Astrocyte (in vitro differentiated cells and primary cell): ENCODE measurements around the gene SPAG9. TPM values are rescaled to one million over a fixed set of nuclear protein-coding genes. Genes with fewer than 3 reads are reported as not detected.
A peak's percentile ranks its signal among the peaks of the same experiment; 100 is the strongest.

ENCODE experiments used
- DNase-seq: peaks from one replicate; pipeline ENCODE4 v3.0.0-alpha.2; 2010; ENCODE audit warnings: low read depth
- FAIRE-seq: peaks from 2 replicates; lab custom pipeline; 2011; peaks lifted over from hg19 to GRCh38; lab: Jason Lieb, UNC
- H2AFZ ChIP-seq: 2 replicates; pipeline ENCODE4 v1.6.0; 2012; ENCODE audit warnings: low read depth, low read length, inconsistent platforms
- H3K27ac ChIP-seq: 2 replicates; pipeline ENCODE4 v1.5.1; 2011; ENCODE audit warnings: low read depth, low read length, inconsistent platforms
- H3K27me3 ChIP-seq: 2 replicates; pipeline ENCODE4 v1.6.0; 2011; ENCODE audit warnings: low read length, inconsistent platforms; ENCODE audit not compliant: insufficient read depth
- H3K36me3 ChIP-seq: 2 replicates; pipeline ENCODE4 v1.5.1; 2011; ENCODE audit warnings: low read length, inconsistent platforms; ENCODE audit not compliant: insufficient read depth
- H3K4me1 ChIP-seq: 2 replicates; pipeline ENCODE4 v1.5.1; 2011; ENCODE audit warnings: low read length, inconsistent platforms; ENCODE audit not compliant: insufficient read depth
- H3K4me2 ChIP-seq: 2 replicates; pipeline ENCODE4 v1.6.0; 2012; ENCODE audit warnings: low read length, inconsistent platforms
- H3K4me3 ChIP-seq: 2 replicates; pipeline ENCODE4 v1.5.1; 2011; ENCODE audit warnings: low read depth, mild to moderate bottlenecking, low read length, inconsistent platforms; ENCODE audit not compliant: insufficient read depth
- H3K79me2 ChIP-seq: 2 replicates; pipeline ENCODE4 v1.6.0; 2012; ENCODE audit warnings: mild to moderate bottlenecking, low read length, inconsistent platforms; ENCODE audit not compliant: insufficient read depth
- H3K9ac ChIP-seq: 2 replicates; pipeline ENCODE4 v1.6.0; 2012; ENCODE audit warnings: mild to moderate bottlenecking, low read length, inconsistent platforms
- H3K9me3 ChIP-seq: 2 replicates; pipeline ENCODE4 v1.5.1; 2012; ENCODE audit warnings: low read depth, mild to moderate bottlenecking, low read length, inconsistent platforms; ENCODE audit not compliant: insufficient read depth
- H4K20me1 ChIP-seq: 2 replicates; pipeline ENCODE4 v1.6.0; 2012; ENCODE audit warnings: low read length, inconsistent platforms; ENCODE audit not compliant: insufficient read depth
- H3K27ac Mint-ChIP-seq: one replicate; pipeline ENCODE4 v1.8.0; 2021; ENCODE audit warnings: mild to moderate bottlenecking, mixed read lengths; ENCODE audit not compliant: unreplicated experiment
- H3K27me3 Mint-ChIP-seq: one replicate; pipeline ENCODE4 v1.8.0; 2021; ENCODE audit warnings: low read depth, mixed read lengths; ENCODE audit not compliant: unreplicated experiment
- H3K36me3 Mint-ChIP-seq: one replicate; pipeline ENCODE4 v1.8.0; 2021; ENCODE audit warnings: low read depth, mixed read lengths; ENCODE audit not compliant: unreplicated experiment
- H3K4me1 Mint-ChIP-seq: one replicate; pipeline ENCODE4 v1.8.0; 2021; ENCODE audit warnings: low read depth, mixed read lengths; ENCODE audit not compliant: unreplicated experiment
- H3K4me3 Mint-ChIP-seq: one replicate; pipeline ENCODE4 v1.8.0; 2021; ENCODE audit warnings: mild to moderate bottlenecking, moderate library complexity, mixed read lengths; ENCODE audit not compliant: unreplicated experiment
- H3K9me3 Mint-ChIP-seq: one replicate; pipeline ENCODE4 v1.8.0; 2021; ENCODE audit warnings: mild to moderate bottlenecking, mixed read lengths; ENCODE audit not compliant: unreplicated experiment
- CTCF ChIP-seq: IDR thresholded peaks from 2 replicates; pipeline ENCODE4 v1.5.1; 2011; ENCODE audit warnings: low read depth, mild to moderate bottlenecking, inconsistent platforms, low read length, moderate library complexity; ENCODE audit not compliant: insufficient read depth
- EZH2 ChIP-seq: IDR thresholded peaks from 2 replicates; pipeline ENCODE4 v1.6.1; 2012; ENCODE audit warnings: mild to moderate bottlenecking, low read length, inconsistent platforms; ENCODE audit not compliant: insufficient read depth
- total RNA-seq: library from RNA; stranded (reverse); gene quantifications from 2 replicates; pipeline ENCODE4 v1.2.1, GENCODE V29; 2021

Gene SPAG9
- total RNA-seq, 1 donor from 2014 or later = 102 TPM

- Mint-ChIP-seq H3K9me3 (no peaks in the 10 kb centered on the region), H3K36me3 (no peaks in the 10 kb centered on the region), H3K27ac (no peak overlapping the region), H3K4me1 (peaks cover 6% of the 10 kb centered on the region), H3K27me3 (no peaks in the 10 kb centered on the region), H3K4me3 (no peak overlapping the region)
- FAIRE-seq (peak; percentile 56), DNase-seq (peak; percentile 97)
- Histone ChIP-seq H3K36me3 (no peaks in the 10 kb centered on the region), H3K4me2 (peak overlapping the region; percentile 80), H3K27ac (peak overlapping the region; percentile 37), H3K27me3 (no peaks in the 10 kb centered on the region), H3K79me2 (peaks cover 37% of the 10 kb centered on the region), H4K20me1 (no peaks in the 10 kb centered on the region), H3K4me1 (peaks cover 11% of the 10 kb centered on the region), H3K4me3 (peak overlapping the region; percentile 49), H3K9ac (peak overlapping the region; percentile 50), H2AFZ (no peak overlapping the region), H3K9me3 (no peaks in the 10 kb centered on the region)
- no peak for TF ChIP-seq EZH2
- TF ChIP-seq CTCF = no peak
Measured at GRCh38 chr17:51046514-51047384, 73.9 kb downstream of the SPAG9 start.

GRCh38 chr17:51046046-51046445 is 74.6 kb downstream of the SPAG9 start:
- H2AFZ ChIP-seq = no peak overlapping the region

More at GRCh38 chr17:51046046-51046445, 74.6 kb downstream of the SPAG9 start:
- H3K27me3 ChIP-seq = no peaks in the 10 kb centered on the region
- H3K9me3 ChIP-seq = no peaks in the 10 kb centered on the region
- H3K9ac ChIP-seq = peak overlapping the region; percentile 50
- Mint-ChIP-seq H3K27me3 (no peaks in the 10 kb centered on the region), H3K9me3 (no peaks in the 10 kb centered on the region), H3K4me3 (no peak overlapping the region), H3K27ac (no peak overlapping the region), H3K4me1 (peaks cover 8% of the 10 kb centered on the region), H3K36me3 (no peaks in the 10 kb centered on the region)
- no peaks in the 10 kb centered on the region for H3K36me3 ChIP-seq
- peaks cover 11% of the 10 kb centered on the region for H3K4me1 ChIP-seq
- DNase-seq (no peak), FAIRE-seq (no peak)
- H4K20me1 ChIP-seq = no peaks in the 10 kb centered on the region
- H3K4me2 ChIP-seq = peak overlapping the region; percentile 80
- peak overlapping the region; percentile 49 for H3K4me3 ChIP-seq
- peak overlapping the region; percentile 37 for H3K27ac ChIP-seq
- H3K79me2 ChIP-seq = peaks cover 37% of the 10 kb centered on the region
- no peak for TF ChIP-seq CTCF
- TF ChIP-seq EZH2 = no peak
